GM04503 (cell line): ENCODE data around the gene RBM27.
"Not testable (repeated sequence)": the region's sequence is repeated elsewhere in the genome, so short reads cannot be mapped to it uniquely, and the experiment has no call there.

Source experiments
- DNase-seq: peaks from one replicate; pipeline ENCODE4 v3.0.0-alpha.2; 2012; ENCODE audit warnings: low read depth

The RBM27 gene

GRCh38 chr5:146203011-146203871 lies at the start of gene RBM27:
Gene RBM27 (plus strand): TSS chr5:146203605. CDS start chr5:146203766, 161 bp downstream.
- DNase-seq, result peak; percentile 87

GRCh38 chr5:146158255-146158654 lies 45.1 kb upstream of the RBM27 start:
- no peak for DNase-seq

- no peak for DNase-seq
These were observed 39.0 kb upstream of the RBM27 start for GRCh38 chr5:146164382-146164781.

- DNase-seq, result no peak
These were observed 37.9 kb upstream of the RBM27 start for GRCh38 chr5:146165460-146165859.

GRCh38 chr5:146165903-146166302 lies 37.5 kb upstream of the RBM27 start:
- no peak for DNase-seq

GRCh38 chr5:146169076-146169475 lies 34.3 kb upstream of the RBM27 start:
- no peak for DNase-seq

GRCh38 chr5:146173049-146173448 lies 30.4 kb upstream of the RBM27 start:
- DNase-seq, result not testable (repeated sequence)

GRCh38 chr5:146173597-146173996 lies 29.8 kb upstream of the RBM27 start:
- DNase-seq, result no peak

- no peak for DNase-seq
These were observed 26.6 kb upstream of the RBM27 start for GRCh38 chr5:146176805-146177204.

- no peak for DNase-seq
These were observed 23.7 kb upstream of the RBM27 start for GRCh38 chr5:146179696-146180095.

- not testable (repeated sequence) for DNase-seq
These were observed 20.0 kb upstream of the RBM27 start for GRCh38 chr5:146183403-146183802.

GRCh38 chr5:146185161-146185560 lies 18.2 kb upstream of the RBM27 start:
- no peak for DNase-seq

GRCh38 chr5:146188358-146188757 lies 15.0 kb upstream of the RBM27 start:
- DNase-seq, result no peak

- DNase-seq, result no peak
These were observed 10.8 kb upstream of the RBM27 start for GRCh38 chr5:146192571-146193043.

- no peak for DNase-seq
These were observed 10.1 kb upstream of the RBM27 start for GRCh38 chr5:146193285-146193684.

- DNase-seq, result not testable (repeated sequence)
These were observed 8.4 kb upstream of the RBM27 start for GRCh38 chr5:146194997-146195396.

GRCh38 chr5:146196459-146197048 lies 6.9 kb upstream of the RBM27 start:
- no peak for DNase-seq

GRCh38 chr5:146199176-146199815 lies 4.1 kb upstream of the RBM27 start:
- DNase-seq, result peak; percentile 30

- DNase-seq, result not testable (repeated sequence)
These were observed 1.6 kb upstream of the RBM27 start for GRCh38 chr5:146201795-146202194.

- DNase-seq, result no peak
These were observed 427 bp downstream of the RBM27 start for GRCh38 chr5:146203872-146204192.

GRCh38 chr5:146205499-146206202 lies 2.2 kb downstream of the RBM27 start:
- DNase-seq, result no peak

GRCh38 chr5:146206257-146206656 lies 2.9 kb downstream of the RBM27 start:
- no peak for DNase-seq
